ENCODE results near the gene TBC1D21.

TBC1D21 gene

DNA sequence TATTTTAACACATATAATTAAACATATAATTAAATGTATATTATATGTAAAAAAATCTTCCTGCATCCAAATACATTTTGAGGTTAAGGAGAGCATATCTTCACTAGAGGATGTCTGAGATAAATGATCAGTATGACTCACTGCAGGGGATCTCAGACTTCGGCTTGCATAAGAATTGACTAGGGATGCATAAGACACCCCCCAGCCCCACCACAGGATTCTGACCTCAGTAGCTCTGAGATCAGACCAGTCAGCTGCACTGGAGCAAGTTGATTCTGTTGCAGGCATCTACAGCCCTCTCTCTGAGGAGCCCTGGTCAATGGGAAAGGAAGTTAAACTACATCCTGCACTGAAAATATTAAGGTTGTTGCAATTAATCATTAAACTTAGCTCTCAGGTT is 29.0 kb upstream of the TBC1D21 start:
- H3K27me3 ChIP-seq, result peaks cover 76% of the 10 kb centered on the region
- TF ChIP-seq, protein P1, sequence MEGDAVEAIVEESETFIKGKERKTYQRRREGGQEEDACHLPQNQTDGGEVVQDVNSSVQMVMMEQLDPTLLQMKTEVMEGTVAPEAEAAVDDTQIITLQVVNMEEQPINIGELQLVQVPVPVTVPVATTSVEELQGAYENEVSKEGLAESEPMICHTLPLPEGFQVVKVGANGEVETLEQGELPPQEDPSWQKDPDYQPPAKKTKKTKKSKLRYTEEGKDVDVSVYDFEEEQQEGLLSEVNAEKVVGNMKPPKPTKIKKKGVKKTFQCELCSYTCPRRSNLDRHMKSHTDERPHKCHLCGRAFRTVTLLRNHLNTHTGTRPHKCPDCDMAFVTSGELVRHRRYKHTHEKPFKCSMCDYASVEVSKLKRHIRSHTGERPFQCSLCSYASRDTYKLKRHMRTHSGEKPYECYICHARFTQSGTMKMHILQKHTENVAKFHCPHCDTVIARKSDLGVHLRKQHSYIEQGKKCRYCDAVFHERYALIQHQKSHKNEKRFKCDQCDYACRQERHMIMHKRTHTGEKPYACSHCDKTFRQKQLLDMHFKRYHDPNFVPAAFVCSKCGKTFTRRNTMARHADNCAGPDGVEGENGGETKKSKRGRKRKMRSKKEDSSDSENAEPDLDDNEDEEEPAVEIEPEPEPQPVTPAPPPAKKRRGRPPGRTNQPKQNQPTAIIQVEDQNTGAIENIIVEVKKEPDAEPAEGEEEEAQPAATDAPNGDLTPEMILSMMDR (IDR thresholded peaks at IDR 0.05), result no peak

DNA sequence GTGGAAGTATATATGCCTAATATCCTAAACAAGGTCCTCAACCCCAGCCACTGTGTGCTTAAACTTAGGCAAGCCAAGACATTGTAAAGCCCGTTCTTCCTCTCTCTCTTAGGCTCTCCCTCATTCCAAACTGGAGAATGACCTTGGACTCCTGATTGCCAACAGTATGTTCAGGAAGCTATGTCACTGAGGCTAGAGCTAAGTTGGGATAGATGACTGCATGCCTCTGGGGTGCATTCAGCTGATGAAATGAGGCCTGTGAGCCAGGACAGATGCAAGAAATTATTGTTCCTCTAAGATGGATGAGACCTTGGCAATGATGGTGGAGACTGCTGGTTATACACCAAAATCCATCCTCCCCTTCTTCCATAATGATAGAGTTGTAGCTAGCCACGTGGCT is 27.9 kb upstream of the TBC1D21 start:
- H3K4me3 ChIP-seq (ENCODE audit: low read depth in 1 of 2, low read length in 1 of 2), result no peak overlapping the region
- H3K27me3 ChIP-seq, result peaks cover 66% of the 10 kb centered on the region
- no peaks in the 10 kb centered on the region for H3K4me1 ChIP-seq (ENCODE audit: control insufficient read depth in 1 of 2, insufficient read depth in 1 of 2, low read depth in 1 of 2, low read length in 1 of 2)
- no peak overlapping the region for H3K27ac ChIP-seq
- no peaks in the 10 kb centered on the region for H3K36me3 ChIP-seq
- TF ChIP-seq, protein P1 (IDR thresholded peaks at IDR 0.05), result no peak
- H3K9me3 ChIP-seq, result no peaks in the 10 kb centered on the region

More for the DNA sequence above, 29.0 kb upstream of the TBC1D21 start:
- Histone ChIP-seq H3K9me3 (no peaks in the 10 kb centered on the region), H3K4me3 (ENCODE audit: low read depth in 1 of 2, low read length in 1 of 2) (no peak overlapping the region), H3K4me1 (ENCODE audit: control insufficient read depth in 1 of 2, insufficient read depth in 1 of 2, low read depth in 1 of 2, low read length in 1 of 2) (no peaks in the 10 kb centered on the region), H3K27ac (no peak overlapping the region), H3K36me3 (no peaks in the 10 kb centered on the region)

DNA sequence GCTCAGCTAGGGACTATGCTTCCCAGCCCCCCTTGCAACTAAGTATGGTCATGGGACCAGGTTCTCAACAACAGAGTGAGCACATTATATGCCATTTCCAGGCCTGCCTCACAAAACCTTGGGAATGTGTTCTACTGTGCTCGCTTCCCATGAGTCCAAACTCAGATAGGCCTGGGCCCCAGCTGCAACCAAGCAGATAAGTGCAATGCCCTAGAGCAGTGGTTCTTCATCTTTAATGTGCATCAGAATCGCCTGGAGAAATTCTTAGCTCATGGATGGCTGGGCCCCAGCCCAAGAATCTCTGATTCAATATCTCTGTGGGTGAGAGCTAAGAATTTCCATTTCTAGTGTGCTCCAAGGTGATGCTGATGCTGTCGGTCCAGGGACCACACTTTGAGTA is 27.5 kb upstream of the TBC1D21 start:
- H3K4me1 ChIP-seq (ENCODE audit: control insufficient read depth in 1 of 2, insufficient read depth in 1 of 2, low read depth in 1 of 2, low read length in 1 of 2), result no peaks in the 10 kb centered on the region
- H3K9me3 ChIP-seq, result no peaks in the 10 kb centered on the region
- H3K27me3 ChIP-seq, result peaks cover 62% of the 10 kb centered on the region
- no peak overlapping the region for H3K4me3 ChIP-seq (ENCODE audit: low read depth in 1 of 2, low read length in 1 of 2)
- TF ChIP-seq, protein P1 (IDR thresholded peaks at IDR 0.05), result no peak
- H3K36me3 ChIP-seq, result no peaks in the 10 kb centered on the region
- H3K27ac ChIP-seq, result no peak overlapping the region

DNA sequence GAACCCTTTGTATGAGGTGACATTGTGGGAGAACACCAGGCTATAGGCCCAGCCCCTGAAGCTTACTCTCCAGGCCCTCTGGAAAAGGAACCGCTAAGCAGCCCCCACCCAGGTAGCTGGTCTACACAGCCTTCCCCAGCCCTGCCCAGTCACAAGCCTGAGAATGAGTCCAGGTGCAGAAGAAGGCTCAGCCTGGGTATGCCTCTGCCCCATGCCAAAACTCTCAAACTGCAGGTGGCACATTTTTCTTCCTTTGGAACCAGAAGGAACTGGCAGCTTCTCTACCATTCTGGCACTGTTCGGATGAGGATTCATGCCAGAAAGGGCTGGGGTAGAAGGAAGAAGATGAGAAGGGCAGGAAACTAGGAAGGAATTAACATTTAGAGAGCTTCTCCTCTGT is 23.7 kb upstream of the TBC1D21 start:
- Histone ChIP-seq H3K27ac (no peak overlapping the region), H3K4me1 (ENCODE audit: control insufficient read depth in 1 of 2, insufficient read depth in 1 of 2, low read depth in 1 of 2, low read length in 1 of 2) (no peaks in the 10 kb centered on the region), H3K27me3 (peaks cover 41% of the 10 kb centered on the region), H3K4me3 (ENCODE audit: low read depth in 1 of 2, low read length in 1 of 2) (no peak overlapping the region), H3K36me3 (no peaks in the 10 kb centered on the region), H3K9me3 (no peaks in the 10 kb centered on the region)
- TF ChIP-seq, protein P1 (IDR thresholded peaks at IDR 0.05), result no peak

DNA sequence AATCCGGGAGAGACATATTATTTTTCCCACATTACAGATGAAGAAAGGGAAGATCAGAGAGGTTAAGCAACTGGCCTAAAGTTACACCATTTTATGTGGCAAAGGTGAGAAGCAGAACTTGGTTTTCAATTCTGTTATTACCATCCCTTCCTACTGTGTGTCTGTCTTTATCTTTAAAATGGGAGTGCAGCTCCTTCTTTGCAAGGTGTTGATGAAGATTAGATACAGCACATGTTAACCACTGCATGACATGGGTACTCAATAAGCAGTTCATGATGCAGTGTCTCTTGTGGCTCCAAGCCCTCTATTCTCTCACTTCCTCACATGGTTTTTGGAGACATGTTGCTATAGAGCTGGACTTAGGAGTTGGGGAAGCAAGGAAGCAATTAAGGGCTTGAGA is 23.1 kb upstream of the TBC1D21 start:
- no peak overlapping the region for H3K27ac ChIP-seq
- H3K9me3 ChIP-seq, result no peaks in the 10 kb centered on the region
- H3K36me3 ChIP-seq, result no peaks in the 10 kb centered on the region
- H3K4me3 ChIP-seq (ENCODE audit: low read depth in 1 of 2, low read length in 1 of 2), result no peak overlapping the region
- TF ChIP-seq, protein P1 (IDR thresholded peaks at IDR 0.05), result no peak
- H3K4me1 ChIP-seq (ENCODE audit: control insufficient read depth in 1 of 2, insufficient read depth in 1 of 2, low read depth in 1 of 2, low read length in 1 of 2), result no peaks in the 10 kb centered on the region
- peaks cover 37% of the 10 kb centered on the region for H3K27me3 ChIP-seq

DNA sequence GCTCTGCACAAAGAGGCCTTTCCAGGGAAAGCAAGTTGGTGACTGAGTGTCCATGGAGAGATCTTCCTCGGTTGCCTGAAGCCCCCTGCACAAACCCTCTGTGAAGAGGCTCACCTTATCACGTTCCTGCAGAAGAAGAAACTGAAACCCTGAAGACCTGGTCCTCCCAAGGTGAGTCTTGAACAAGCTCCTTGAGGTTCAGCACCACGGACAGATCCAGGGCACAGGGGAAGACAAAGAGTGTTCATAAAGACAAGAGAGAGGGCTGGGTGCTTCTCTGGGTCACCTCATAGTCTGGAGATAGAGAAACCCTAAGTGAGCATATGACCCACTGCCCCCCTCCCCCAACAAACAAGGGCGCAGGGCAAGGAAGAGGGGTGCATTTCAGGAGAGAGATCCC is 21.7 kb upstream of the TBC1D21 start:
- Histone ChIP-seq H3K9me3 (no peaks in the 10 kb centered on the region), H3K4me3 (ENCODE audit: low read depth in 1 of 2, low read length in 1 of 2) (no peak overlapping the region), H3K36me3 (no peaks in the 10 kb centered on the region), H3K27me3 (peaks cover 22% of the 10 kb centered on the region), H3K4me1 (ENCODE audit: control insufficient read depth in 1 of 2, insufficient read depth in 1 of 2, low read depth in 1 of 2, low read length in 1 of 2) (no peaks in the 10 kb centered on the region), H3K27ac (no peak overlapping the region)
- TF ChIP-seq, protein P1 (IDR thresholded peaks at IDR 0.05), result no peak
